ENCODE results near the gene PLEKHS1.
"Not testable (repeated sequence)": the region's sequence is repeated elsewhere in the genome, so short reads cannot be mapped to it uniquely, and the experiment has no call there.

Gene PLEKHS1

GRCh38 chr10:113820507-113820906, 69.0 kb downstream of the PLEKHS1 start:
- Histone ChIP-seq H3K9me3 (ENCODE audit: insufficient read depth, low read length) (no peaks in the 10 kb centered on the region), H3K4me1 (ENCODE audit: insufficient read depth, insufficient read length) (no peaks in the 10 kb centered on the region), H3K4me3 (ENCODE audit: insufficient read length, low read depth) (no peak overlapping the region), H3K27me3 (ENCODE audit: insufficient read depth, insufficient read length) (no peaks in the 10 kb centered on the region), H3K9ac (ENCODE audit: insufficient read length, low read depth) (no peak overlapping the region), H3K36me3 (ENCODE audit: insufficient read depth, insufficient read length, low read length) (no peaks in the 10 kb centered on the region)
- no peak for TF ChIP-seq YY1 (IDR thresholded peaks at IDR 0.05; ENCODE audit: insufficient read depth, insufficient read length)
- TF ChIP-seq ZNF274 (IDR thresholded peaks at IDR 0.05; ENCODE audit: low read depth, low read length) = no peak
- DNase-seq (ENCODE audit: low read depth, low spot score) = no peak

- H3K4me3 ChIP-seq (ENCODE audit: insufficient read length, low read depth); H3K36me3 ChIP-seq (ENCODE audit: insufficient read depth, insufficient read length, low read length); H3K27me3 ChIP-seq (ENCODE audit: insufficient read depth, insufficient read length); H3K9me3 ChIP-seq (ENCODE audit: insufficient read depth, low read length); H3K9ac ChIP-seq (ENCODE audit: insufficient read length, low read depth); H3K4me1 ChIP-seq (ENCODE audit: insufficient read depth, insufficient read length): not testable (repeated sequence)
- DNase-seq (ENCODE audit: low read depth, low spot score) = peak; percentile 15
Measured at GRCh38 chr10:113821306-113821705, 69.8 kb downstream of the PLEKHS1 start.

GRCh38 chr10:113822174-113822573, 70.7 kb downstream of the PLEKHS1 start:
- Histone ChIP-seq H3K9ac (ENCODE audit: insufficient read length, low read depth) (no peak overlapping the region), H3K36me3 (ENCODE audit: insufficient read depth, insufficient read length, low read length) (no peaks in the 10 kb centered on the region), H3K4me1 (ENCODE audit: insufficient read depth, insufficient read length) (no peaks in the 10 kb centered on the region), H3K4me3 (ENCODE audit: insufficient read length, low read depth) (no peak overlapping the region), H3K9me3 (ENCODE audit: insufficient read depth, low read length) (no peaks in the 10 kb centered on the region), H3K27me3 (ENCODE audit: insufficient read depth, insufficient read length) (no peaks in the 10 kb centered on the region)
- TF ChIP-seq YY1 (IDR thresholded peaks at IDR 0.05; ENCODE audit: insufficient read depth, insufficient read length) (no peak), SUZ12 (IDR thresholded peaks at IDR 0.05; ENCODE audit: extremely low read depth, insufficient read depth, insufficient read length) (no peak), ZNF274 (IDR thresholded peaks at IDR 0.05; ENCODE audit: low read depth, low read length) (no peak)
- no peak for DNase-seq (ENCODE audit: low read depth, low spot score)

GRCh38 chr10:113823389-113823788, 71.9 kb downstream of the PLEKHS1 start:
- DNase-seq (ENCODE audit: low read depth, low spot score) = no peak
- Histone ChIP-seq H3K27me3 (ENCODE audit: insufficient read depth, insufficient read length) (no peaks in the 10 kb centered on the region), H3K4me1 (ENCODE audit: insufficient read depth, insufficient read length) (no peaks in the 10 kb centered on the region), H3K9ac (ENCODE audit: insufficient read length, low read depth) (no peak overlapping the region), H3K4me3 (ENCODE audit: insufficient read length, low read depth) (no peak overlapping the region), H3K9me3 (ENCODE audit: insufficient read depth, low read length) (no peaks in the 10 kb centered on the region), H3K36me3 (ENCODE audit: insufficient read depth, insufficient read length, low read length) (no peaks in the 10 kb centered on the region)
- no peak for TF ChIP-seq ZNF274 (IDR thresholded peaks at IDR 0.05; ENCODE audit: low read depth, low read length)
- no peak for TF ChIP-seq YY1 (IDR thresholded peaks at IDR 0.05; ENCODE audit: insufficient read depth, insufficient read length)
- no peak for TF ChIP-seq SUZ12 (IDR thresholded peaks at IDR 0.05; ENCODE audit: extremely low read depth, insufficient read depth, insufficient read length)

- DNase-seq (ENCODE audit: low read depth, low spot score) = no peak
- H3K36me3 ChIP-seq (ENCODE audit: insufficient read depth, insufficient read length, low read length) = no peaks in the 10 kb centered on the region
- no peak overlapping the region for H3K9ac ChIP-seq (ENCODE audit: insufficient read length, low read depth)
- H3K27me3 ChIP-seq (ENCODE audit: insufficient read depth, insufficient read length) = no peaks in the 10 kb centered on the region
- H3K4me3 ChIP-seq (ENCODE audit: insufficient read length, low read depth) = no peak overlapping the region
- no peaks in the 10 kb centered on the region for H3K9me3 ChIP-seq (ENCODE audit: insufficient read depth, low read length)
- no peaks in the 10 kb centered on the region for H3K4me1 ChIP-seq (ENCODE audit: insufficient read depth, insufficient read length)
- TF ChIP-seq YY1 (IDR thresholded peaks at IDR 0.05; ENCODE audit: insufficient read depth, insufficient read length) (no peak), ZNF274 (IDR thresholded peaks at IDR 0.05; ENCODE audit: low read depth, low read length) (no peak), SUZ12 (IDR thresholded peaks at IDR 0.05; ENCODE audit: extremely low read depth, insufficient read depth, insufficient read length) (no peak)
Measured at GRCh38 chr10:113825791-113826190, 74.3 kb downstream of the PLEKHS1 start.

- DNase-seq (ENCODE audit: low read depth, low spot score); H3K4me3 ChIP-seq (ENCODE audit: insufficient read length, low read depth); H3K27me3 ChIP-seq (ENCODE audit: insufficient read depth, insufficient read length); H3K9ac ChIP-seq (ENCODE audit: insufficient read length, low read depth); H3K36me3 ChIP-seq (ENCODE audit: insufficient read depth, insufficient read length, low read length); H3K4me1 ChIP-seq (ENCODE audit: insufficient read depth, insufficient read length); H3K9me3 ChIP-seq (ENCODE audit: insufficient read depth, low read length): not testable (repeated sequence)
Measured at GRCh38 chr10:113828567-113828966, 77.1 kb downstream of the PLEKHS1 start.
